ENCODE measurements around the gene ZNF582. TPM values are rescaled to one million over a fixed set of nuclear protein-coding genes. Genes with fewer than 3 reads are reported as not detected.

Gene ZNF582
- total RNA-seq, 2 experiments from 2014 or later: 2.3 to 3.2 TPM

Other genes with a start within 250 kb of the ZNF582 start
- not detected for gene GALP, start 217.5 kb downstream of the ZNF582 start, total RNA-seq
- gene ZSCAN5B, start 195.8 kb downstream of the ZNF582 start, total RNA-seq: not detected
- gene ZSCAN5C, start 191.3 kb downstream of the ZNF582 start, total RNA-seq: not detected
- 1 to 10 TPM; 1.5 to 2.5 TPM for gene EDDM13, start 120.8 kb downstream of the ZNF582 start, total RNA-seq
- gene ZSCAN5A, start 78.7 kb downstream of the ZNF582 start, total RNA-seq: 10 to 100 TPM; 10.6 to 15.8 TPM
- gene ZNF583, start 10.8 kb upstream of the ZNF582 start, total RNA-seq: 1 to 10 TPM; 4.7 to 5.2 TPM
- gene ZNF667, start 83.8 kb upstream of the ZNF582 start, total RNA-seq: 1 to 10 TPM; 7.3 to 7.7 TPM
- 1 to 10 TPM; 1.2 to 1.5 TPM for gene ZNF471, start 114.3 kb upstream of the ZNF582 start, total RNA-seq
- 1 to 10 TPM; 4.3 to 5.7 TPM for gene ZFP28, start 145.4 kb upstream of the ZNF582 start, total RNA-seq
- gene ZNF470, start 173.9 kb upstream of the ZNF582 start, total RNA-seq: 1 to 10 TPM; 3.6 to 4.3 TPM
- gene ZNF71, start 201.8 kb upstream of the ZNF582 start, total RNA-seq: 1 to 10 TPM; 5.4 TPM
- not detected for gene SMIM17, start 249.6 kb upstream of the ZNF582 start, total RNA-seq

All from activated naive CD8-positive, alpha-beta T cell treated with anti-CD3 and anti-CD28 coated beads for 36 hours (primary cell).